Stomach (tissue), 9 donors: Measurements from ENCODE around the gene POLR2L. TPM values are rescaled to one million over a fixed set of nuclear protein-coding genes. Genes with fewer than 3 reads are reported as not detected.

Source experiments
- DNase-seq, 2 donors: peaks; one replicate each; pipeline versions ENCODE4 v3.0.0 to v3.0.0-alpha.2; 2013 to 2019
- H3K27ac ChIP-seq, 5 donors: fragments of 200-600 bp in 4 of 5; sonication (generic) in 4 of 5; one replicate each; pipeline ENCODE4 v1.5.1; 2013 to 2019; ENCODE audit warnings: mild to moderate bottlenecking in 1 of 5, moderate library complexity in 1 of 5
- H3K27me3 ChIP-seq, 3 donors: fragments of 200-600 bp; sonication (generic); one replicate each; pipeline ENCODE4 v1.5.1; 2017 to 2019; ENCODE audit warnings: mixed run types in 1 of 3
- H3K36me3 ChIP-seq, 4 donors: fragments of 200-600 bp; sonication (generic); 1 replicate in 3 of 4; 2 replicates in 1 of 4; pipeline ENCODE4 v1.5.1; 2016 to 2019
- H3K4me1 ChIP-seq, 4 donors: fragments of 200-600 bp; sonication (generic); one replicate each; pipeline ENCODE4 v1.5.1; 2016 to 2019
- H3K4me3 ChIP-seq, 4 donors: fragments of 200-600 bp; sonication (generic) in 3 of 4; one replicate each; pipeline ENCODE4 v1.5.1; 2016 to 2019; ENCODE audit warnings: mild to moderate bottlenecking in 1 of 4
- H3K9me3 ChIP-seq, 4 donors: fragments of 200-600 bp; sonication (generic); one replicate each; pipeline ENCODE4 v1.5.1; 2016 to 2019
- CTCF ChIP-seq, 7 experiments: fragments of 450-650 bp in 4 of 7; fragments of 200-600 bp in 3 of 7; sonication (generic) in 3 of 7; IDR thresholded peaks; one replicate each; pipeline ENCODE4 v1.5.1; 2016 to 2019; ENCODE audit warnings: antibody characterized with exemption in 7 of 7, control low read depth in 2 of 7, mild to moderate bottlenecking in 1 of 7
- EP300 ChIP-seq: sonication (generic); formaldehyde crosslinking; IDR thresholded peaks from one replicate; pipeline ENCODE4 v1.6.1; 2017; ENCODE audit warnings: antibody characterized with exemption
- POLR2A ChIP-seq, 4 donors: fragments of 450-650 bp; IDR thresholded peaks; one replicate each; pipeline ENCODE4 v1.6.1; 2016; ENCODE audit warnings: antibody characterized with exemption in 4 of 4, control low read depth in 2 of 4, mild to moderate bottlenecking in 1 of 4, moderate library complexity in 1 of 4
- POLR2AphosphoS5 ChIP-seq, 3 donors: sonication (generic); formaldehyde crosslinking; IDR thresholded peaks; one replicate each; pipeline ENCODE4 v1.6.1; 2016; ENCODE audit warnings: antibody characterized with exemption in 3 of 3
- WGBS, 5 donors: extraction: QIAGEN DNeasy Blood & Tissue Kit in 3 of 5; methylation state at CpG; one replicate each; pipeline versions ENCODE4 v1.1.5 to v1.1.7; 2013 to 2018; 5-methylcytosine and 5-hydroxymethylcytosine counted together
- intact Hi-C: fragments of 100-400 bp; cut with DNase I; formaldehyde crosslinking; loops from one replicate; pipeline ENCODE4 v1.15.1; 2023; ENCODE audit warnings: low total_unique reads
- polyA plus RNA-seq, 3 donors: library from polyadenylated mRNA; stranded (reverse); fragments of 200-250 nt; gene quantifications; one replicate each; pipeline ENCODE4 v1.2.3, GENCODE V29; 2013
- total RNA-seq, 5 donors: library from RNA; depleted of rRNA; stranded (reverse); fragments of >200 nt; gene quantifications; one replicate each; pipeline versions ENCODE4 v1.1.0 to v1.2.3, GENCODE V29; 2014 to 2016
- donor health status: healthy with polysubstance abuse.
- donor health status: Bipolar disorder and iron deficiency.
- donor health status: healthy.

Gene POLR2L
- total and polyA plus RNA-seq, 8 donors: 13.8 to 407 (median 110) TPM

- H3K4me3 ChIP-seq: peak overlapping the region in 2 of 4 donors; percentile 35 to 54
- TF ChIP-seq POLR2A (IDR thresholded peaks at IDR 0.05) (no peak), EP300 (no peak), CTCF (IDR thresholded peaks at IDR 0.05) (no peak), POLR2AphosphoS5 (IDR thresholded peaks at IDR 0.05) (no peak)
- H3K36me3 ChIP-seq: peaks cover 4 to 6% (median 5%) of the 10 kb centered on the region in 4 donors
- peaks cover 82 to 97% (median 95%) of the 10 kb centered on the region in 4 donors for H3K4me1 ChIP-seq
- no peak for DNase-seq
- no peaks in the 10 kb centered on the region for H3K9me3 ChIP-seq
- 58 to 73% (median 60%) methylated on average over 24 to 31 of the region's 31 CpGs for WGBS, 5 donors
- intact Hi-C loops: no loop called here
- no peak overlapping the region for H3K27ac ChIP-seq
- H3K27me3 ChIP-seq: peaks cover 0 to 64% (median 40%) of the 10 kb centered on the region in 3 donors
Measured at GRCh38 chr11:831118-831864, 11.0 kb downstream of the POLR2L start.

- peaks cover 0 to 4% (median 2%) of the 10 kb centered on the region in 4 donors for H3K36me3 ChIP-seq
- WGBS, 5 donors: 4 to 19% (median 12%) methylated on average over 47 to 78 of the region's 78 CpGs
- peak; percentile 72 to 94 for DNase-seq
- peak overlapping the region; percentile 35 to 54 (median 40) for H3K4me3 ChIP-seq
- H3K27ac ChIP-seq: peak overlapping the region; percentile 89 to 96 (median 94)
- H3K27me3 ChIP-seq: peaks cover 0 to 72% (median 40%) of the 10 kb centered on the region in 3 donors
- H3K4me1 ChIP-seq: peaks cover 83 to 98% (median 95%) of the 10 kb centered on the region in 4 donors
- TF ChIP-seq CTCF (IDR thresholded peaks at IDR 0.05): no peak
- TF ChIP-seq EP300: no peak
- TF ChIP-seq POLR2A (IDR thresholded peaks at IDR 0.05): no peak
- no peak for TF ChIP-seq POLR2AphosphoS5 (IDR thresholded peaks at IDR 0.05)
- intact Hi-C loops: no loop called here
- no peaks in the 10 kb centered on the region for H3K9me3 ChIP-seq
Measured at GRCh38 chr11:830295-831117, 11.8 kb downstream of the POLR2L start.

- TF ChIP-seq POLR2AphosphoS5 (IDR thresholded peaks at IDR 0.05) (peak in 1 of 3 donors; percentile 16), CTCF (IDR thresholded peaks at IDR 0.05) (no peak), EP300 (no peak)
- WGBS, 5 donors: 0 to 15% (median 4%) methylated on average over 4 to 38 of the region's 39 CpGs
- DNase-seq: no peak
- H3K27ac ChIP-seq: peak overlapping the region; percentile 89 to 96 (median 94)
- peaks cover 80 to 98% (median 93%) of the 10 kb centered on the region in 4 donors for H3K4me1 ChIP-seq
- intact Hi-C loops: no loop called here
- H3K36me3 ChIP-seq: peaks cover 5 to 10% (median 9%) of the 10 kb centered on the region in 4 donors
- H3K9me3 ChIP-seq: no peaks in the 10 kb centered on the region
- peaks cover 0 to 78% (median 40%) of the 10 kb centered on the region in 3 donors for H3K27me3 ChIP-seq
- peak overlapping the region; percentile 35 to 54 (median 40) for H3K4me3 ChIP-seq
Measured at GRCh38 chr11:829847-830294, 12.5 kb downstream of the POLR2L start.

GRCh38 chr11:829176-829846 is 13.0 kb downstream of the POLR2L start:
- peaks cover 80 to 98% (median 93%) of the 10 kb centered on the region in 4 donors for H3K4me1 ChIP-seq
- 7 to 16% (median 10%) methylated on average over 20 to 40 of the region's 40 CpGs for WGBS, 5 donors

More at GRCh38 chr11:829176-829846, 13.0 kb downstream of the POLR2L start:
- TF ChIP-seq EP300 (no peak), POLR2A (IDR thresholded peaks at IDR 0.05) (no peak), POLR2AphosphoS5 (IDR thresholded peaks at IDR 0.05) (no peak), CTCF (IDR thresholded peaks at IDR 0.05) (no peak)
- H3K4me3 ChIP-seq: peak overlapping the region; percentile 35 to 54 (median 40)
- peaks cover 0 to 83% (median 40%) of the 10 kb centered on the region in 3 donors for H3K27me3 ChIP-seq
- H3K36me3 ChIP-seq: peaks cover 11 to 16% (median 14%) of the 10 kb centered on the region in 4 donors
- peak in 1 of 2 donors; percentile 64 for DNase-seq
- H3K9me3 ChIP-seq: no peaks in the 10 kb centered on the region
- peak overlapping the region; percentile 89 to 96 (median 94) for H3K27ac ChIP-seq
- intact Hi-C loops: no loop called here
